ENCODE data around the gene ERCC6L2.

The ERCC6L2 gene

DNA sequence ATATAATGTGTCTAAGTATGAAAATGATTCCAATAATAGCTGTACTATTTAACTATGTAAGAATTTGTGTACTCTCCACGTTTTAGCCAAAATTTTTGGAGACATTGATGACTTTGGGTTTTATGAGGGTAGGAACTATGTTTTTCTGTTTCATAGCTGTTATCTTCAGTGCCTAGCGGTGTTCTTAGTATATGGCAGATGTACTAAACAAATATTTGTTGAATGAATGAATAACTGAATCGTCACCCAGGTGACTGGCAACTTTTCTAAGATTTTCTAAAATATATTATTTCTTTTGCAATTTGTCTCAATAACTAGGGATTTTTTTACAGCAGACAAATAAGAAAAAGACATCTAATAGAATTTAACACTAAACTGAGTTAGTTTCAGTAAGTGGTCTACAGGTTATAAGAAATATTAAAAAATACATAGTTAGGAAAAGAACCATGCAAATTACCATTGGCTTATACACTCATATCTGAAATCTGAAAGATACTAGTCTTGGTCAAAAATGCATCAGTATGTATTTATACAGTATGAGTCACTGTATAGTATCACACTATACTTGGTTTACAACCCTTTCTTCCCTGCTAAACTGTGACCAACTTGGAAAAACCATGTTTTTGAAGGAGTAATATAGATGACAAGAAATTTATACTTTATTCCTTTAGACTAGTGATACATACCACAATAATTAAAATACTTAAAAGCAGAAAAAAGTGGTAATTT is 10.5 kb upstream of the ERCC6L2 start:
- DNase-seq = no peak

DNA sequence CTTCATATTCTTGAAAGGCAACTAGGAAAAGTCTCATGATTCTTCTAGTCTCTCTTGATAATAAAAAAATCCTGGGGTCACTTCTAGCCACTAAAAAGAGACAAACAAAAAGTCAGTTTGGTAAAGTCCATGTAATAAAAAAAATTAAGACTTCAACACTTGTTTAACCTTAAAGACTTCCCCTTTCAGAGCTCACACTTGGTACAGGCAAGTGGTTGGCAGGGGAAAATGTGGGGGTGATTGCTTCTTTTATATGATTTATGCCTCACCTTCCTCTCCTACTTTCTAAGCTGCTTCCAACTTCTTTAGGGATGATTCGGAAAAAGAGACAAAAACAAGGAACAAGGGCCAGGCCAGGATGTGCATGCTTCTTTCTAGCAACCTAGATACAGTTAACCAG is 5.1 kb upstream of the ERCC6L2 start:
- peak; percentile 30 for DNase-seq

GRCh38 chr9:95870906-95871305 is 4.6 kb upstream of the ERCC6L2 start:
- DNase-seq = peak; percentile 20

- DNase-seq = no peak
Measured at GRCh38 chr9:95874303-95874988, 1.0 kb upstream of the ERCC6L2 start.

DNA sequence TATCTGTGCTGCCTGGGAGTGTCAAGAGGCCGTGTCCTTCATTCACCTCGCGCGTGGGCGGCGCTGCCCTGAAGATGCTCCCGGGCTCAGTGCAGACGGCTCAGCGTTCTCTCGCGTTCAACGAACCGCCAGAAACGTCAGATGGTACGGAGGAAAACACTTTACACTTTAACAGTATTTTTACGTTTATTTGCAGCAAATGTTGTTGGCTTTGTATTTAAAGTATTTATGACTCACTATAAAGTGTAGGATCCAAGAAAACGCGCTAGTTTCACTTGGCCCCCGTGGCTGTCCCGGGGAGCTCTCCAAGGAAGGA is 544 bp upstream of the ERCC6L2 start:
- DNase-seq = peak; percentile 78

DNA sequence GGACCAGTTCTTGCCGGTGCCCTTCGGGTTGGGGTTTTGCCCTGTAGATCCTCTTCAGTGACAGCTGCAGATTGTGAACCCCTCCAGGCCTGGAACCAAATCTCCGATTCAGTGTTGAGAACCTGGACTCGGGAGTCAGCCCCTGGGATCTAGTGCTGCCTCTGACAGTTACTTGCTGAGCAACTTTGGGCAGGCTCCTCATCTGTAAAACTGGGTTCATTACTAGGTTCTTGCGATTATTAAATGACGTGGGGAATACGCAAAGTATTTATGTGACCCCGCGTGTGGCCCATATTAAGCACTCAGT is 600 bp downstream of the ERCC6L2 start:
- DNase-seq = no peak

- DNase-seq = peak; percentile 41
Measured at GRCh38 chr9:95876595-95876994, 1.1 kb downstream of the ERCC6L2 start.

- DNase-seq = no peak
Measured at GRCh38 chr9:95877984-95878383, 2.5 kb downstream of the ERCC6L2 start.

DNA sequence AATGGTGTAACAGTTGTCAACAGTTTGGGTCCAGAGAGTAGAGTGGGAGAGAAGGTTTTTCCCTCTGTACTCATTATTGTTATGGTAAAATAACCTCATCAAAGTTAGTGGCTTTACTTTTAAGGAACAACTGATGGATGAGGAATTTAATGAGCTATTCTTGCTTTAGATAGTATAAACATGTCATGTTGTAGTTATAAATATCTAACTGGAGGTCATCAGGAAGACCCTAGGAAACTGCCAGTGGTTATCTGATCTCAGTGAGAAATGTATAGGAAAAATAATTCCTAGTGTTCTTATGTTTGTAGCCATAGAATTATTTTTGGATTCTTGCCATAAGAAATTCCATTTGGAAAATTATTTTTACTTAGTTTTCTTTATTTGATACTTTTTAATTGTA is 4.1 kb downstream of the ERCC6L2 start:
- no peak for DNase-seq

- DNase-seq = no peak
Measured at GRCh38 chr9:95880021-95880690, 4.7 kb downstream of the ERCC6L2 start.

DNA sequence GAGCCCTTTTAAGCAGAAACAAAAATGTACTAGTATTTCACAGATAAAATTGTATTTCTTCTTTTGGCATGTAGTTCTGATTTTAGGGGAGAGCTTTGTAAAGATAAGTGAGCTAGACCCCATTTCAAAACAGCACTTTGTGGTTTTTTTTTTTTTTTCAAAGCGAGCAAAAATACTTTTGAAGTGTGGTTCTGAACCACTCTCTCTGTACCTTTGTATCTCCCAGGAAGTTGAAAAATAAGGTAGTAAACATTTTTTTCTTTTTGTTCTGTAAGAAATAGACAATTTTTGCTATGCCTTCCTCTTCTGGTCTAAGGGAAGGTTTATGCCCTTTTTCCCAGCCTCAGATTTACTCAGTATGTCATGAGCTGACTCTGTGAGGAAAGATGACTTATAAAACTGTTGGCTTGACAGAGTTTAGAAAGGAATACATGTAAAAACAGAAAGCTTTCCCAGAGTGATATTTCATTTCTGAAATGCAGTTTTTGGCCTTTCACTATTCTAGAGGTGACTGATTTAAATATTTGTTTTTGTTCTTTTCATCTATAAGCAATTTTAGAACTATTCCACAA is 12.5 kb downstream of the ERCC6L2 start:
- DNase-seq = peak; percentile 23

DNA sequence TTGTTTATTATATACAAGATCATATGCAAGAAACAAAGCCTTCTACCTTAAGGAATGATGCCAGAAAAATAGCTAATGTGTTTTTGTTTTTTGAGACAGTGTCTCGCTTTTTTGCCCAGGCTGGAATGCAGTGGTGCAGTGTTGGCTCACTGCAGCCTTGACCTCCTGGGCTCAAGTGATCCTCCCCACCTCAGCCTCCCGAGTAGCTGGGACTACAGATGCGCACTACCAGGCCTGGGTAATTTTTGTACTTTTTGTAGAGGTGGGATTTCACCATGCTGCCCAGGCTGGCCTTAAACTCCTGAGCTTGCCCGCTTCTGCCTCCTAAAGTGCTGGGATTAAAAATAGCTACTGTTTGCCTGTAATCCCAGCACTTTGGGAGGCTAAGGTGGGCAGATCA is 15.1 kb downstream of the ERCC6L2 start:
- no peak for DNase-seq

DNA sequence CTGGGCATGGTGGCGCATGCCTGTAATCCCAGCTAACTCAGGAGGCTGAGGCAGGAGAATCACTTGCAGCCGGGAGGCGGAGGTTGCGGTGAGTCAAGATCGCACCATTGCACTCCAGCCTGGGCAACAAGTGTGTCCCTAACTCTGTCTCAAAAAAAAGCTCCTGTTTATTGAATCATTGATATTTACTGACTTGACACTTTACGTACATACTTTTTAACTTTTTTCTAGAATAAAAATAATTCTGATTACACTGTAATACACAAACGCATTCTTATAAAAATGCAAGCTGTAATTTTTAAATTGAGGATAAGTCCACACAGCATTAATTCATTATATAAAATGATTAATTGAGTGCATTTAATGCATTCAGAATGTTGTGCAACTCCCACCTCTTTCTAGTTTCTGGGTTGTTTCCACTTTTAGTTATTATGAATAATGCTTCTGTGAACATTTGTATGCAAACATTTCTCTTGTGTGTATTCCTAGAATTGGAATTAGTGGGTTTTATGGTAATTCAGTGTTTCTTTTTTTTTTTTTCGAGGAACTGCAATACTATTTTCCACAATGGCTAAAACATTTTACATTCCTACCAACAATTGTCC is 15.7 kb downstream of the ERCC6L2 start:
- DNase-seq = no peak

GRCh38 chr9:95892690-95893089 is 17.2 kb downstream of the ERCC6L2 start:
- DNase-seq = no peak

- DNase-seq = no peak
Measured at GRCh38 chr9:95896580-95896979, 21.1 kb downstream of the ERCC6L2 start.

- no peak for DNase-seq
Measured at GRCh38 chr9:95901506-95901905, 26.0 kb downstream of the ERCC6L2 start.

DNA sequence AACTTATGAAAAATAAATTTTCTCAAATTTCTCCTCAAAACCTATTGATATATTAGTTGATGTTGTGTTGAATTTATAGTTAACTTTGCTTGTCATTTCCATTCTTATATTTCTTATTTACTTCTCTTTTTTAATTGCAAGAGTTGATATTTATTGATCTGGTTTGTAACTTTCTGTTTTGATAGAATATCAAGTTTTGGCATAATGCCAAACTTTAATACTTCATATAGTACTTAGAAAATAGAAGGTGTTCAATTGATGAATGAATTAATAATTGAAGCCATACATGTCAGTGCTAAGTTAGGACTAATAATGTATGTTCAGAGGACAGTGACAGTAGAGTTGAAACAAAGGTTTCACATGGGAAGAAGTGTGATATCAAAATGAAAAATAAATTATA is 27.9 kb downstream of the ERCC6L2 start:
- DNase-seq = no peak

GRCh38 chr9:95907794-95908193 is 32.3 kb downstream of the ERCC6L2 start:
- peak; percentile 3 for DNase-seq

DNA sequence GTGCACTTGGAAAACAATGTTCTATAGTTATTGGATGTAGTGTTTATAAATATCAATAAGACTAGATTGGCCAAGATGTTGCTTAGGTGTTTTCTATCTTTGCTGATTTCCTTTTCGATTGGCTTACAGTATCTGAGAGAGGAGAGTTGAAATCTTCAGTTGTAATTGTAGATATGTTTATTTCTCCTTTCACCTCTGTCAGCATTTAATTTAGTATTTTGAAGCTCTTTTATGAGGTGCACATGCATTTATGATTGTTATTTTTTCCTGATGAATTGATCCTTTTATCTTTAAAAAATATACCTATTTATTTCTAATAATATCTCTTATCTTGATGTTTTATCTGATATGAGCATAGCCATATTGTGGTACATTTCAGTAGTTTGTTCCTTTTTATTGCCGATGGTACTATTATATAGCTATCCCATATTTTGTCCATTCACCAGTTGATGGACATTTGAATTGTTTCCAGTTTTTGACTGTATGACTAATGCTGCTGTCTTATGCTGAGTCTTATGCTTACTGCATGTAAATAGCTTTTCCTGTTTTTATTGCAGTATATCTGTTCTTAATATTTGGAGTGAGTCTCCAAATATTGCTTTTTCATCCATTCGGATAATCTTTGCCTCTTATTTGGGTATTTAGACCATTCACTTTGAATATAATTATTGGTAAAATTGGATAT is 34.7 kb downstream of the ERCC6L2 start:
- DNase-seq = no peak

GRCh38 chr9:95910770-95911340 is 35.4 kb downstream of the ERCC6L2 start:
- no peak for DNase-seq

DNA sequence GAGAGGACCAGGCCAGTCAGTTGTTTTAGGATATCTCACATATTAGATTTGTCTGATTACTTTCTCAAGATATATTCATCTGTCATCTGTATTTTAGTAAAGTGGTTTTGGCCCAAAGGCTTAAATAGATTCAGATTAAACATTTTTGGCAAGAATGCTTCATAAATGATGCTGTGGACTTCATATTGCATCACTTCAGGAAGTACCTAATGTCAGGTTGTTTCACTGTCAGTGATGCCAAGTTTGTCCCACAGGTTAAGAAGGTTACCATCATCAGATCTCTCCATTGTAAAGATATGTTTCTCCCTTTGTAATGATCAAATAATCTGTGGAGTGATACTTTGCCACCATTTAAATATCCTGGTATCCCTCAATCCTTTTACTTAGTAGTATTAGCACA is 37.3 kb downstream of the ERCC6L2 start:
- no peak for DNase-seq

GRCh38 chr9:95920017-95920416 is 44.5 kb downstream of the ERCC6L2 start:
- DNase-seq = peak; percentile 35

DNA sequence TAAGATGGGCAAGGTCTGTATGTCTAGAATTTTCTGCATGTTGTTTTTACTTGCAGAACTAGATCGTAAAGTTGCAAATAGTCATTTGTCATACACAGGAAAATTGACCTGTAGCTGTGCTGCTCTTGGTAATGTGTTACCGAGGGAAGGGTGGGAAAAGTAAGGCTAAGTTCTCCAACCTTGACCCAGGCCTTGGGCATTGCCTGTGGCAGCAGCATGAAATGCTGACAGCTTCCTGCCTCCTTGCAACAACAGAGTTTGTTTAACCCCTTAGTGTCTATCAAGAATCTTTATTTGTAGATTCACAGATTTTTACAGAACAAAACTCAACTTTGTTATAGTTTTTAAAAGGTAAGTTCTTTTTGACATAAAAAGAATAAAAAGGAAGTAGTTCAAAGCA is 48.3 kb downstream of the ERCC6L2 start:
- DNase-seq = no peak

Data from hematopoietic multipotent progenitor cell treated with erythropoietin and hydrocortisone succinate and interleukin-3 and kit ligand, for 4 days (in vitro differentiated cells).